ENCODE measurements around the gene TRIO. TPM values are rescaled to one million over a fixed set of nuclear protein-coding genes. Genes with fewer than 3 reads are reported as not detected.

TRIO gene
- total and polyA plus RNA-seq, 10 of the 15 experiments (the other 5 are each of a cell fraction or from before 2014, with no cell fraction given) = 5.1 to 96.4 (median 44.6) TPM

GRCh38 chr5:14472986-14473567 is 329.9 kb downstream of the TRIO start:
- Histone ChIP-seq H4K20me1 (ENCODE audit: control insufficient read depth, insufficient read depth) (no peaks in the 10 kb centered on the region), H3K4me1 (ENCODE audit: control insufficient read depth, insufficient read depth, low read length) (no peaks in the 10 kb centered on the region), H2AFZ (ENCODE audit: control insufficient read depth, low read depth, low read length) (no peak overlapping the region), H3K4me2 (ENCODE audit: control insufficient read depth, insufficient read depth) (no peak overlapping the region), H3K9ac (ENCODE audit: control insufficient read depth, insufficient read depth, low read length) (no peak overlapping the region), H3K27me3 (replicated peaks in 1 of 2; ENCODE audit: control insufficient read depth in 2 of 2, insufficient read depth in 2 of 2, low read length in 1 of 2) (no peaks in the 10 kb centered on the region), H3K9me3 (replicated peaks; ENCODE audit: control insufficient read depth, insufficient read depth, low read length) (no peaks in the 10 kb centered on the region), H3K36me3 (ENCODE audit: control insufficient read depth in 2 of 2, insufficient read depth in 2 of 2, low read length in 1 of 2) (peaks cover 7 to 22% of the 10 kb centered on the region in 2 experiments), H3K4me3 (no peak overlapping the region), H3K79me2 (ENCODE audit: control insufficient read depth, insufficient read depth, low read length) (no peaks in the 10 kb centered on the region), H3K27ac (ENCODE audit: control insufficient read depth, insufficient read depth) (no peak overlapping the region)
- WGBS (ENCODE audit: insufficient coverage, insufficient replicate concordance, low lambda C conversion rate, missing lambda C conversion rate) = 100% methylated on average over 3 of the region's 3 CpGs
- POLR2A ChIA-PET = no interaction called here
- CTCF ChIA-PET = interaction anchor here (2.6 kb wide), 1 partner anchor 175 kb away, joined by 9 read pairs; no protein-coding TSS in a partner anchor
- TF ChIP-seq BCL11A (IDR thresholded peaks at IDR 0.05; ENCODE audit: low read depth, low read length) = no peak
- TF ChIP-seq SMAD1 (IDR thresholded peaks at IDR 0.05; ENCODE audit: low read depth, partially characterized antibody) = no peak
- no peak for TF ChIP-seq RAD51 (IDR thresholded peaks at IDR 0.05)
- no peak for TF ChIP-seq MYC (IDR thresholded peaks at IDR 0.05; ENCODE audit: insufficient read depth, insufficient read length, insufficient replicate concordance, low read length, severe bottlenecking)
- TF ChIP-seq GATAD2B (conservative IDR thresholded peaks at IDR 0.05; ENCODE audit: low read depth) = no peak
- TF ChIP-seq IRF4 (IDR thresholded peaks at IDR 0.05; ENCODE audit: low read depth, low read length) = no peak
- TF ChIP-seq ASH2L (IDR thresholded peaks at IDR 0.05; ENCODE audit: borderline replicate concordance, low read depth) = no peak
- TF ChIP-seq ZNF384 (IDR thresholded peaks at IDR 0.05; ENCODE audit: borderline replicate concordance, low read depth, low read length) = no peak
- TF ChIP-seq, protein P1, sequence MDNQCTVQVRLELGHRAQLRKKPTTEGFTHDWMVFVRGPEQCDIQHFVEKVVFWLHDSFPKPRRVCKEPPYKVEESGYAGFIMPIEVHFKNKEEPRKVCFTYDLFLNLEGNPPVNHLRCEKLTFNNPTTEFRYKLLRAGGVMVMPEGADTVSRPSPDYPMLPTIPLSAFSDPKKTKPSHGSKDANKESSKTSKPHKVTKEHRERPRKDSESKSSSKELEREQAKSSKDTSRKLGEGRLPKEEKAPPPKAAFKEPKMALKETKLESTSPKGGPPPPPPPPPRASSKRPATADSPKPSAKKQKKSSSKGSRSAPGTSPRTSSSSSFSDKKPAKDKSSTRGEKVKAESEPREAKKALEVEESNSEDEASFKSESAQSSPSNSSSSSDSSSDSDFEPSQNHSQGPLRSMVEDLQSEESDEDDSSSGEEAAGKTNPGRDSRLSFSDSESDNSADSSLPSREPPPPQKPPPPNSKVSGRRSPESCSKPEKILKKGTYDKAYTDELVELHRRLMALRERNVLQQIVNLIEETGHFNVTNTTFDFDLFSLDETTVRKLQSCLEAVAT (IDR thresholded peaks at IDR 0.05) = no peak
- TF ChIP-seq SREBF2 (IDR thresholded peaks at IDR 0.05; ENCODE audit: low read length) = no peak
- TF ChIP-seq ETV6 (conservative IDR thresholded peaks at IDR 0.05 in 1 of 2, IDR thresholded peaks at IDR 0.05 in 1 of 2; ENCODE audit: borderline replicate concordance in 1 of 2, low read depth in 1 of 2) = no peak
- no peak for TF ChIP-seq ZNF207 (IDR thresholded peaks at IDR 0.05; ENCODE audit: borderline replicate concordance)
- TF ChIP-seq JUNB (IDR thresholded peaks at IDR 0.05) = no peak
- TF ChIP-seq FOXM1 (IDR thresholded peaks at IDR 0.05; ENCODE audit: low read depth, low read length) = no peak
- TF ChIP-seq HDGF (IDR thresholded peaks at IDR 0.05) = no peak
- no peak for TF ChIP-seq ZSCAN29 (IDR thresholded peaks at IDR 0.05)
- TF ChIP-seq, protein P2, sequence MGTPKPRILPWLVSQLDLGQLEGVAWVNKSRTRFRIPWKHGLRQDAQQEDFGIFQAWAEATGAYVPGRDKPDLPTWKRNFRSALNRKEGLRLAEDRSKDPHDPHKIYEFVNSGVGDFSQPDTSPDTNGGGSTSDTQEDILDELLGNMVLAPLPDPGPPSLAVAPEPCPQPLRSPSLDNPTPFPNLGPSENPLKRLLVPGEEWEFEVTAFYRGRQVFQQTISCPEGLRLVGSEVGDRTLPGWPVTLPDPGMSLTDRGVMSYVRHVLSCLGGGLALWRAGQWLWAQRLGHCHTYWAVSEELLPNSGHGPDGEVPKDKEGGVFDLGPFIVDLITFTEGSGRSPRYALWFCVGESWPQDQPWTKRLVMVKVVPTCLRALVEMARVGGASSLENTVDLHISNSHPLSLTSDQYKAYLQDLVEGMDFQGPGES (IDR thresholded peaks at IDR 0.05) = no peak
- RAD21 ChIA-PET (ENCODE audit: unreplicated experiment) = no interaction called here
- SMC1A ChIA-PET (ENCODE audit: uncharacterized antibody, unreplicated experiment) = interaction anchor here (1.3 to 1.4 kb wide), 2 partner anchors 8 to 11 kb away, joined by 3 to 5 read pairs; no protein-coding TSS in a partner anchor
- no peak for FAIRE-seq
- BruUV-seq (replicated peaks) = no TSS peak
- intact Hi-C loops (cut with micrococcal nuclease; ENCODE audit: unreplicated experiment) (no loop called here), in situ Hi-C loops (cut with MboI) (no loop called here)
- ATAC-seq = no peak
- DNase-seq (ENCODE audit: low read depth, low spot score) = no peak
